ENCODE data around the gene INTS4.
"Not testable (repeated sequence)": the region's sequence is repeated elsewhere in the genome, so short reads cannot be mapped to it uniquely, and the experiment has no call there.

Gene INTS4

DNA sequence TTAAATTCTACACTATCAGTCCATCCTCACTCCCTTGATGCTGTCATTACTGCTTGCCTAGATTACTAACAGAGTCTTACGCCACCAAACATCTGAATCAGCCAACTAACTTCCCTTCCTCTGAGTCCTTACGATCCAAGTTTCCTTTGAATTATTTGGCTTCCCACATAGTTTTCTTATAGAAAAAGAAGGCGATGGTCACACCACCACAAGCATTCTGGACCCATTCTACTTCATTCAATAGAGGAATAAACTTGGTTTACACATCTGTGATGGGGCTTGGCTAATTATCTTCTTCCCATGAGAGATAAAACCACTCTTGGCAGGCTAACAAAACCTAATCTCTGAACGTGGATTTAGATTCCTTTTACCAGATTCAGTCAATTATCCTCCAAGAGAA is 35.0 kb downstream of the INTS4 start:
- TF ChIP-seq RARB (CRISPR knock-in tag; IDR thresholded peaks at IDR 0.05) (no peak), PPARA (CRISPR knock-in tag; IDR thresholded peaks at IDR 0.05; ENCODE audit: borderline replicate concordance) (no peak), GLIS3 (CRISPR knock-in tag; IDR thresholded peaks at IDR 0.05) (no peak), CSDC2 (CRISPR knock-in tag; IDR thresholded peaks at IDR 0.05) (no peak)
- TF ChIP-seq, protein P1, sequence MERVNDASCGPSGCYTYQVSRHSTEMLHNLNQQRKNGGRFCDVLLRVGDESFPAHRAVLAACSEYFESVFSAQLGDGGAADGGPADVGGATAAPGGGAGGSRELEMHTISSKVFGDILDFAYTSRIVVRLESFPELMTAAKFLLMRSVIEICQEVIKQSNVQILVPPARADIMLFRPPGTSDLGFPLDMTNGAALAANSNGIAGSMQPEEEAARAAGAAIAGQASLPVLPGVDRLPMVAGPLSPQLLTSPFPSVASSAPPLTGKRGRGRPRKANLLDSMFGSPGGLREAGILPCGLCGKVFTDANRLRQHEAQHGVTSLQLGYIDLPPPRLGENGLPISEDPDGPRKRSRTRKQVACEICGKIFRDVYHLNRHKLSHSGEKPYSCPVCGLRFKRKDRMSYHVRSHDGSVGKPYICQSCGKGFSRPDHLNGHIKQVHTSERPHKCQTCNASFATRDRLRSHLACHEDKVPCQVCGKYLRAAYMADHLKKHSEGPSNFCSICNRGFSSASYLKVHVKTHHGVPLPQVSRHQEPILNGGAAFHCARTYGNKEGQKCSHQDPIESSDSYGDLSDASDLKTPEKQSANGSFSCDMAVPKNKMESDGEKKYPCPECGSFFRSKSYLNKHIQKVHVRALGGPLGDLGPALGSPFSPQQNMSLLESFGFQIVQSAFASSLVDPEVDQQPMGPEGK (CRISPR knock-in tag; IDR thresholded peaks at IDR 0.05; ENCODE audit: borderline replicate concordance), result no peak
- ATAC-seq, result no peak

DNA sequence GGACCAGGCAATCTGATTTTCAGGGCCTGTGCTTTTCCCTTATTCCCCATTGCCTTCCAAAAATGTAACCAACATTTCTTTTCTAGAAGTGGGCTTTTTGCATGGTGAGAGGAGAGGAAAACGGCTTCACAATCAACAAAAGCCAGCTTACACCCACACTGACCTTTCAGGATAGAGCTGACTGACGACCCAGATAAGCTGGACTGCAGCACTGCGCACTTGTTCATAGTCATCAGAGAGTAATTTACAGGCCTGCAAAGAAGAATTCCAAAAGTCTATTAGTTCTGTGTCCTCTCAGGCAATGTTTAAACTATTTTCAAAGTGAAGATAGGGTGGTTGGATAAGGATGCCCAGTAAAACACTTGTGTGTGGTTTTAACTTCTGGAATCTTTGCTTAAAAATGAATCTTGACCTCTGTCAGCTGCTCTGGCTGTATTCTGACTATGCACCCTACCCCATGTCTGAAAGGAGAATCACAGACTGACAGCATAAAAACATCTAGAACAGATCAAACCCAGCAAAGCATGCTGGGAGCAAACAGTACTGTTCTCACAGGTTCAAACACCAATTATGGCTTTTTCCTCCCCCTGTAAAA is 35.8 kb downstream of the INTS4 start:
- not testable (repeated sequence) for ATAC-seq

DNA sequence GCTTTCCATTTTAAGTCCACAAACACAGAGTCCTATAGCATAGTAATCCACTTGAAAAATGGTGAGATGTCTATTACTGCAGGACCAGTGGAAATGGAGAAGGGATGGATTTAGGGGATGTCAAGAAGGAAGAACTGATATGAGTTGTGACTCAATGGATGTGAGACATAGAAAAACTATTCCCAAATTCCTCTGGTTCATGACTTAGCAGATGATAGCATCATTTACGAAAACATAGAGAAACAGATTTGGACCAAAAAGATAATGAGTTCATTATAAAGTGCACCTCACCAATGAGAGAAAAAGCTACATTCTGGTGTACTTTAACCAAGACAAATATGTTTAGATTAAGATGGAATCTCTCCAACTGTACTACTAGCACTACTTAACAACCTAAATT is 51.2 kb downstream of the INTS4 start:
- ATAC-seq, result not testable (repeated sequence)

DNA sequence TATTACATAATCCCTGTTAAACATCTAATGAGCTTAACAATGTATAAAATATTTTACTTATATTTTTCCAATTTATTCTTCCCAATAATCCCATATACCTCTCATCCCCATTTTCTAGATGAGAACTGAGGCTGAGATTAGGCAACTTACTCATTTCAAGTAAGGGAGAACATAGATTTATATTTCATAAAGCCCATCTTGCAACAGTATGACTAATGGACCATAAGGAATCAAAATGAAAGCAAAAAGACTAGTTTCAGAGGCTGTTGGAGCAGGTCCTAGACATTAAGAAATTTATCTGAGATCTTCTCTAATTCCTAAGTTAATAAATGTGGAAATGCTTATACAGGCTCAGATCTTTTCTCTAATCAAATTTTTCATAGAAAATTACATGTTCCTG is 52.0 kb downstream of the INTS4 start:
- not testable (repeated sequence) for ATAC-seq

DNA sequence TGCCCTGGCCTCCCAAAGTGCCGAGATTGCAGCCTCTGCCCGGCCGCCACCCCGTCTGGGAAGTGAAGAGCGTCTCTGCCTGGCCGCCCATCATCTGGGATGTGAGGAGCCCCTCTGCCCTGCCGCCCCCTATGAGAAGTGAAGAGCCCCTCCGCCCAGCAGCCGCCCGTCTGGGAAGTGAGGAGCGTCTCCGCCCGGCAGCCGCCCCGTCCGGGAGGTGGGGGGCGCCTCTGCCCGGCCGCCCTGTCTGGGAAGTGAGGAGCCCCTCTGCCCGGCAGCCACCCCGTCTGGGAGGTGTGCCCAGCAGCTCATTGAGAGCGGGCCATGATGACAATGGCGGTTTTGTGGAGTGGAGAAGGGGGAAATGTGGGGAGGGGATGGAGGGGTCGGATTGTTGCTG is 60.9 kb downstream of the INTS4 start:
- not testable (repeated sequence) for ATAC-seq

DNA sequence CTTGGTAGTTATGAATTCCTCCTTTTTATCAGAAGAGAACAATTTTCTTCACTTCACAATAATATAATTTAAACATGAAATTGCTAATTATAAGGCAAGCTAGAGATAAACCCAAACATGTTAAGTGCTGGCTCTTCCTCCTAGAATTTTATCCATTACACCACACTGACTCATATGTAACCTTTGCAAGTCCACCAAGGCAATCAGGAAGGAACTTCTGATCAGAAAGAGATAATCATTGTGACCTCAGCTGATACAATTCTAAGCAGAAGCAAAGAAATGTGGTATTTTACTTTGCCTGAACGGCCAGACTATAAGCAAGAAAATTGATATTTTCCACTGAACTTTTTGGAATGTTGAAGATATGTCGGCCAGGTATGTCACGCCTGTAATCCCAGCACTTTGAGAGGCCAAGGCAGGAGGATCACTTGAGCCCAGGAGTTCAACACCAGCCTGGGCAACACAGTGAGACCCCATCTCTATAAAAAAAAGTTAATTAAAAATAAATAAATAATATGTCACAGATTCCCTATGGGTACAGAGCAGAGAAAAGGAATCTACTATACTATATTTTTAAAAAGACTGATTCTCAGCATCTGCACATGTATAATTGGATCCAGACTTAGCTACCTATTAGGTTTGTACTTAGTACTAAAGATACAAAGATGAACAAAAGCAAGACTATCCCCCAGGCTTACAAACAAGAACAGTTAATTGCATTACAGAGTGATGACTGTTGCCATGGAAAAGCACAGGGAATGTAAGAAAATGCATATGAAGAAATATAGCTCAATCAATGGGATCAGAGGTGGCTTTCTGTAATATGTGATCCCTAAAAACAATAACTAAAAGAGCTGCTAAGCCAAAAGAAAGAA is 63.9 kb downstream of the INTS4 start:
- ATAC-seq, result peak; percentile 52

DNA sequence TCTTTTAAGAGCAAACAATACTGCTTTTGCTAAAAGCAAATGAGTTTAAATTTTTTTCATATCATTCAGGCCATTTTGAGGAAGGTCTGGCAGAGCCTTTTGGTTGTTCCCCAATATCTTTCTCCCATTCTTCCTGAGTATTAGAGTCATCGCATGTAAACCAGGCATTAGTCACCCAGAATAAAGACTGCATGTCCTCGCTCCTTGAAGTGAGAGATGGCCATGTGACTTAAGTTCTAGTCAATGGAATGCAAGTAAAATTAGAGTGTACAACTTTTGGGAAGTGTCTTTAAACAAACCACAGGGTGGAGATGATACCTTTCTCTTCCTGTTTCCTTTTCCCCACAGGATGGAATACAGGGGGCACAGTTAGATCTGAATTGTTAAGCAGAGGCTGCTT is 76.8 kb downstream of the INTS4 start:
- not testable (repeated sequence) for ATAC-seq

DNA sequence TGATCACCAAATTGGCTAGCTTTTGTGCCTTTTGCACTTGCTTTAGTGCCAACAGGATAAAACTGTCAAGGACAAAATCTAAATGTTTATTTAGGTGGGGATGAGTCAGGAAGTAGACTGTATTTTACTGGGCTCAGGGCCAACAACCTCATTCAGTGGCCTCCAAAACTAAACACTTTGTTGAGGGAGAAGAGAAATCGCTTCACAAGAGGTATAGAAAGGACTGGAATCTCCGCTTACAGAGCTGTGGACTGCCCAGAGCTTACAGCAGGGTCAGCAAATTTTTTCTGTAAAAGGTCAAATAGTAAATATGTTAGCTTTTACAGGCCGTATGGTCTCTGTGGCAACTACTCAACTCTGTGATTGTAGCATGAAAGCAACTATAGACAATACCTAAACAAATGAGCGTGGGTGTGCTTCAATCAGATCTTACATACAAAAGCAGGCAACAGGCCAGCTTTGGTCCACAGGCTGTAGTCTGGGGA is 80.1 kb downstream of the INTS4 start:
- ATAC-seq, result peak; percentile 84
- TF ChIP-seq ISL1 (CRISPR knock-in tag; IDR thresholded peaks at IDR 0.05), result 0 out of 2 replicates have a peak, but pooled peaks have one; percentile 18

DNA sequence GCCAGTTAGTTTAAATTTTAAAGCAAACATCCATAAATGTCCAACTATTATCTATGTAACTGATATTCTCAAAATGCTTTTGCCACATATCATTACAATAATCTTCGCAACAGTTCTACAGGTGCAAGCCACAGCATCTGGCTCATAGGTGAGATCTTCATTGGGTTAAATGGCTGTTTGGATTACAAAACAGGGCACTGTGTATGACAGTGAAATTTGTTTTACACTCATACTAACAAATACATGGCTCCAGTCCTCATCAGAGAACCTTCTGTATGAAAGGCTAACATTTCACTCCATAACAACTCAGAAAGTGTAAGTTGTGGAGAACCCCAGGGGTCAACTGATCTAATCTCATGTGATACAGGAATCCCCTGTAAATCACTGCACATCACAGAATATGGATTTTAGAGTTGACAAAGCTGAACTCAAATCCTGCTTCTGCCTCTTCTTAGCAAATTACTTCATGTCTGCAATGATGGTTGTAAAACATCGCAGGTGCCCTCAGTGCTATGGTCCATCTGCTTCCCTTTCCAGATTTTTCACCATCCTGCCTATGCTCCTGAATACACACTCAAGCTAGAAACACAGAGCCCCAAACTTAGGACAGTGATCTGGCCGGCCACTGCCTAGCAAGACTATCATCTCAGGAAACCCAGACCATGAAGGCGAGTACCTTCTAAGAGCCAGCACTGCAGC is 80.7 kb downstream of the INTS4 start:
- ATAC-seq, result not testable (repeated sequence)

DNA sequence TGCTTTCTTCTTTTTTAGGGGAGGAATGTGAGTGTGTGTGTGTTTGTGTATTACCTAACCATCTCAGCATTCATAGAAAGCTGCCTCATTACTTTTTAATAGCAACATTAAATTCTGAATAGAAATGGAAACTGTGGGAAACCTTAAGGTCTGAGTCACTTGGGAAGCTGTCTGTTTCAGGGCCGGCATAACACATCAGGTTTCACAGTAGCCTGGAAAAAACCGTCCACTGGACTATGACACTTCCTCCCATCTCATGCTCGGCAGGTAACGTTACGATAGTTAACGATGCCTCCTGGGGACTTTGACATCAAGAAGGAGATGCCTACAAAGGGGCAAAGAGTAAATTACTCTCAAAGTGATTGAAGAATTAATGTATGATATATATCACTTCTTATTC is 83.6 kb downstream of the INTS4 start:
- ATAC-seq, result peak; percentile 34

DNA sequence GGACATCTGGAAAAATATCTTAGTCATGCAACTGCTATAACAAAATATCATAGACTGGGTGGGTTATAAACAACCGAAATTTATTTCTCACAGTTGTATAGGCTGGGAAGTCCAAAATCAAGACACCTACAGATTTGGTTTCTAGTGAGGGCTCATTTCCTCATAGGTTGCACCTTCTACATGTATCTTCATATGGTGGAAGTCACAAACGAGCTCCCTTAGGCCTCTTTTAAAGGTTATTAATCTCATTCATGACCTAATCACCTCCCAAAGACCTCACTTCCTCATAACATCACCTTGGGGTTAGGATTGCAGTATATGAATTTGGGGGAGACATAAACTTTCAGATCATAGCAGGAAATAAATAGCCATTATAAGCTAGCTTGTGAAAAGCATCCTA is 85.2 kb downstream of the INTS4 start:
- ATAC-seq, result no peak
- TF ChIP-seq, protein P2, sequence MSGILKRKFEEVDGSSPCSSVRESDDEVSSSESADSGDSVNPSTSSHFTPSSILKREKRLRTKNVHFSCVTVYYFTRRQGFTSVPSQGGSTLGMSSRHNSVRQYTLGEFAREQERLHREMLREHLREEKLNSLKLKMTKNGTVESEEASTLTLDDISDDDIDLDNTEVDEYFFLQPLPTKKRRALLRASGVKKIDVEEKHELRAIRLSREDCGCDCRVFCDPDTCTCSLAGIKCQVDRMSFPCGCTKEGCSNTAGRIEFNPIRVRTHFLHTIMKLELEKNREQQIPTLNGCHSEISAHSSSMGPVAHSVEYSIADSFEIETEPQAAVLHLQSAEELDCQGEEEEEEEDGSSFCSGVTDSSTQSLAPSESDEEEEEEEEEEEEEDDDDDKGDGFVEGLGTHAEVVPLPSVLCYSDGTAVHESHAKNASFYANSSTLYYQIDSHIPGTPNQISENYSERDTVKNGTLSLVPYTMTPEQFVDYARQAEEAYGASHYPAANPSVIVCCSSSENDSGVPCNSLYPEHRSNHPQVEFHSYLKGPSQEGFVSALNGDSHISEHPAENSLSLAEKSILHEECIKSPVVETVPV (CRISPR knock-in tag; IDR thresholded peaks at IDR 0.05), result no peak
- TF ChIP-seq ZFP30 (CRISPR knock-in tag; IDR thresholded peaks at IDR 0.05) (no peak), TOX (CRISPR knock-in tag; IDR thresholded peaks at IDR 0.05; ENCODE audit: borderline replicate concordance) (no peak), ZFP3 (CRISPR knock-in tag; IDR thresholded peaks at IDR 0.05) (no peak), TCF4 (CRISPR knock-in tag; IDR thresholded peaks at IDR 0.05; ENCODE audit: borderline replicate concordance) (no peak), OSR1 (CRISPR knock-in tag; IDR thresholded peaks at IDR 0.05) (no peak), ZNF8 (CRISPR knock-in tag; IDR thresholded peaks at IDR 0.05) (no peak), ZC3H10 (CRISPR knock-in tag; IDR thresholded peaks at IDR 0.05) (no peak), GLIS3 (CRISPR knock-in tag; IDR thresholded peaks at IDR 0.05) (no peak)
- TF ChIP-seq, protein P3, sequence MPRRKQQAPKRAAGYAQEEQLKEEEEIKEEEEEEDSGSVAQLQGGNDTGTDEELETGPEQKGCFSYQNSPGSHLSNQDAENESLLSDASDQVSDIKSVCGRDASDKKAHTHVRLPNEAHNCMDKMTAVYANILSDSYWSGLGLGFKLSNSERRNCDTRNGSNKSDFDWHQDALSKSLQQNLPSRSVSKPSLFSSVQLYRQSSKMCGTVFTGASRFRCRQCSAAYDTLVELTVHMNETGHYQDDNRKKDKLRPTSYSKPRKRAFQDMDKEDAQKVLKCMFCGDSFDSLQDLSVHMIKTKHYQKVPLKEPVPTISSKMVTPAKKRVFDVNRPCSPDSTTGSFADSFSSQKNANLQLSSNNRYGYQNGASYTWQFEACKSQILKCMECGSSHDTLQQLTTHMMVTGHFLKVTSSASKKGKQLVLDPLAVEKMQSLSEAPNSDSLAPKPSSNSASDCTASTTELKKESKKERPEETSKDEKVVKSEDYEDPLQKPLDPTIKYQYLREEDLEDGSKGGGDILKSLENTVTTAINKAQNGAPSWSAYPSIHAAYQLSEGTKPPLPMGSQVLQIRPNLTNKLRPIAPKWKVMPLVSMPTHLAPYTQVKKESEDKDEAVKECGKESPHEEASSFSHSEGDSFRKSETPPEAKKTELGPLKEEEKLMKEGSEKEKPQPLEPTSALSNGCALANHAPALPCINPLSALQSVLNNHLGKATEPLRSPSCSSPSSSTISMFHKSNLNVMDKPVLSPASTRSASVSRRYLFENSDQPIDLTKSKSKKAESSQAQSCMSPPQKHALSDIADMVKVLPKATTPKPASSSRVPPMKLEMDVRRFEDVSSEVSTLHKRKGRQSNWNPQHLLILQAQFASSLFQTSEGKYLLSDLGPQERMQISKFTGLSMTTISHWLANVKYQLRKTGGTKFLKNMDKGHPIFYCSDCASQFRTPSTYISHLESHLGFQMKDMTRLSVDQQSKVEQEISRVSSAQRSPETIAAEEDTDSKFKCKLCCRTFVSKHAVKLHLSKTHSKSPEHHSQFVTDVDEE (CRISPR knock-in tag; IDR thresholded peaks at IDR 0.05), result no peak
- TF ChIP-seq, protein P4, sequence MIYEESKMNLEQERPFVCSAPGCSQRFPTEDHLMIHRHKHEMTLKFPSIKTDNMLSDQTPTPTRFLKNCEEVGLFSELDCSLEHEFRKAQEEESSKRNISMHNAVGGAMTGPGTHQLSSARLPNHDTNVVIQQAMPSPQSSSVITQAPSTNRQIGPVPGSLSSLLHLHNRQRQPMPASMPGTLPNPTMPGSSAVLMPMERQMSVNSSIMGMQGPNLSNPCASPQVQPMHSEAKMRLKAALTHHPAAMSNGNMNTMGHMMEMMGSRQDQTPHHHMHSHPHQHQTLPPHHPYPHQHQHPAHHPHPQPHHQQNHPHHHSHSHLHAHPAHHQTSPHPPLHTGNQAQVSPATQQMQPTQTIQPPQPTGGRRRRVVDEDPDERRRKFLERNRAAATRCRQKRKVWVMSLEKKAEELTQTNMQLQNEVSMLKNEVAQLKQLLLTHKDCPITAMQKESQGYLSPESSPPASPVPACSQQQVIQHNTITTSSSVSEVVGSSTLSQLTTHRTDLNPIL (CRISPR knock-in tag; IDR thresholded peaks at IDR 0.05; ENCODE audit: low read depth), result no peak
